Heart right ventricle (tissue), 16 donors: ENCODE measurements around the gene KMT2E. TPM values are rescaled to one million over a fixed set of nuclear protein-coding genes. Genes with fewer than 3 reads are reported as not detected.

Experiments used
- ATAC-seq, 8 donors: fragments of 200-7000 bp; cut with Tn5 transposase; one replicate each; pipeline ENCODE4 v1.9.1; 2020; ENCODE audit warnings: mild to moderate bottlenecking in 8 of 8, moderate library complexity in 8 of 8, moderate number of reproducible peaks in 1 of 8
- DNase-seq, 2 donors: peaks; one replicate each; pipeline ENCODE4 v3.0.0-alpha.2; 2020
- H3K27ac ChIP-seq, 10 donors: fragments of 200-600 bp; sonication (generic) in 2 of 10; one replicate each; pipeline versions ENCODE4 v1.5.0 to v1.8.0; 2020 to 2022; ENCODE audit warnings: mild to moderate bottlenecking in 3 of 10
- H3K27me3 ChIP-seq, 7 donors: fragments of 200-600 bp; one replicate each; pipeline ENCODE4 v1.8.0; 2021 to 2022; ENCODE audit warnings: mild to moderate bottlenecking in 2 of 7
- H3K36me3 ChIP-seq, 9 donors: fragments of 200-600 bp; sonication (generic) in 1 of 9; one replicate each; pipeline versions ENCODE4 v1.5.0 to v1.8.0; 2020 to 2022; ENCODE audit warnings: mild to moderate bottlenecking in 2 of 9
- H3K4me1 ChIP-seq, 9 donors: fragments of 200-600 bp; sonication (generic) in 1 of 9; one replicate each; pipeline versions ENCODE4 v1.5.0 to v1.8.0; 2020 to 2022; ENCODE audit warnings: mild to moderate bottlenecking in 4 of 9
- H3K4me3 ChIP-seq, 10 donors: fragments of 200-600 bp; sonication (generic) in 2 of 10; one replicate each; pipeline versions ENCODE4 v1.5.0 to v1.8.0; 2020 to 2022; ENCODE audit warnings: mild to moderate bottlenecking in 7 of 10, moderate library complexity in 2 of 10
- H3K9me3 ChIP-seq, 11 donors: fragments of 200-600 bp in 10 of 11; sonication (generic) in 2 of 11; one replicate each; pipeline versions ENCODE4 v1.5.0 to v1.8.0; 2013 to 2022; ENCODE audit warnings: mild to moderate bottlenecking in 2 of 11, control low read depth in 1 of 11, moderate library complexity in 1 of 11
- WGBS, 2 donors: extraction: QIAGEN DNeasy Blood & Tissue Kit; methylation state at CpG; one replicate each; pipeline ENCODE4 v1.1.7; 2013; ENCODE audit warnings: inconsistent platforms in 1 of 2; 5-methylcytosine and 5-hydroxymethylcytosine counted together
- intact Hi-C, 10 donors: fragments of 100-400 bp; cut with DNase I; formaldehyde crosslinking; loops; one replicate each; pipeline versions ENCODE4 v1.11.1 to v1.14.2; 2022
- polyA plus RNA-seq, 2 donors: library from polyadenylated mRNA; stranded (reverse); fragments of 200-250 nt; gene quantifications; one replicate each; pipeline ENCODE4 v1.2.3, GENCODE V29; 2013
- total RNA-seq, 10 donors: library from RNA; stranded (reverse); fragmentation: NEBNext Ultra II Directional in 3 of 10; extraction: Animal tissue kit (Norgen Biotek cat#: 25700) in 3 of 10; gene quantifications; one replicate each; pipeline versions ENCODE4 v1.2.1 to v1.2.4, GENCODE V29; 2021 to 2023
- TF ChIP-seq, protein P1 (sequence below), 9 donors: fragments of 200-600 bp; sonication (generic) in 2 of 9; IDR thresholded peaks; one replicate each; pipeline versions ENCODE4 v1.5.0 to v1.8.0; 2021 to 2022; ENCODE audit warnings: antibody characterized with exemption in 9 of 9, mild to moderate bottlenecking in 5 of 9, moderate library complexity in 1 of 9
- donor health status: Arrhythmogenic right ventricular cardiomyopathy.
- donor health status: ischemic (EF 13 %, LVEDD 7.1; RV severe dilation, severe dysfunction).
- donor health status: healthy with polysubstance abuse.
- donor health status: DM: no; HTN: yes; CAD: no.
- donor health status: DM: no; HTN: no; CAD: no.
- donor health status: ischemic (EF 25% LVEDD 6.9; RV normal size, moderate dysfunction).
- donor health status: ischemic (EF 25% LVEDD 5.7; RV mildly dilated, moderate dysfunction).
- donor health status: healthy.
- donor health status: DM: yes; HTN: yes; CAD: no.
- donor health status: Ischemic cardiomyopathy.
- donor health status: ischemic (EF 35%, LVEDD 5.7; RV mildly dilated, moderate dysfunction).
- donor health status: nonischemic (EF 11% LVEDD 7.7; RV severe dilation, severe dysfunction).
- donor health status: DM: yes; HTN: yes; CAD: no.
- donor health status: PGD.
- donor health status: ischemic (EF 29% LVEDD 5.4; RV normal size, mild dysfunction).
- donor health status: nonischemic (EF 23%, LVEDD 6.1; RV moderate dilation, normal function).

KMT2E gene
- total and polyA plus RNA-seq, 12 donors: 9.4 to 53.3 (median 46.2) TPM

- Histone ChIP-seq H3K4me3 (no peak overlapping the region), H3K4me1 (peaks cover 0 to 13% (median 2%) of the 10 kb centered on the region in 9 donors), H3K9me3 (no peaks in the 10 kb centered on the region), H3K27ac (no peak overlapping the region), H3K27me3 (no peaks in the 10 kb centered on the region), H3K36me3 (peaks cover 0 to 100% (median 57%) of the 10 kb centered on the region in 9 donors)
- intact Hi-C loops: no loop called here
- ATAC-seq (no peak), DNase-seq (no peak)
- TF ChIP-seq, protein P1, sequence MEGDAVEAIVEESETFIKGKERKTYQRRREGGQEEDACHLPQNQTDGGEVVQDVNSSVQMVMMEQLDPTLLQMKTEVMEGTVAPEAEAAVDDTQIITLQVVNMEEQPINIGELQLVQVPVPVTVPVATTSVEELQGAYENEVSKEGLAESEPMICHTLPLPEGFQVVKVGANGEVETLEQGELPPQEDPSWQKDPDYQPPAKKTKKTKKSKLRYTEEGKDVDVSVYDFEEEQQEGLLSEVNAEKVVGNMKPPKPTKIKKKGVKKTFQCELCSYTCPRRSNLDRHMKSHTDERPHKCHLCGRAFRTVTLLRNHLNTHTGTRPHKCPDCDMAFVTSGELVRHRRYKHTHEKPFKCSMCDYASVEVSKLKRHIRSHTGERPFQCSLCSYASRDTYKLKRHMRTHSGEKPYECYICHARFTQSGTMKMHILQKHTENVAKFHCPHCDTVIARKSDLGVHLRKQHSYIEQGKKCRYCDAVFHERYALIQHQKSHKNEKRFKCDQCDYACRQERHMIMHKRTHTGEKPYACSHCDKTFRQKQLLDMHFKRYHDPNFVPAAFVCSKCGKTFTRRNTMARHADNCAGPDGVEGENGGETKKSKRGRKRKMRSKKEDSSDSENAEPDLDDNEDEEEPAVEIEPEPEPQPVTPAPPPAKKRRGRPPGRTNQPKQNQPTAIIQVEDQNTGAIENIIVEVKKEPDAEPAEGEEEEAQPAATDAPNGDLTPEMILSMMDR (IDR thresholded peaks at IDR 0.05): no peak
- 89 to 91% methylated on average over 6 of the region's 6 CpGs for WGBS, 2 donors
These were observed 74.0 kb downstream of the KMT2E start for GRCh38 chr7:105087981-105088380.

- WGBS, 2 donors: 91 to 92% methylated on average over 2 of the region's 2 CpGs
- no peak for ATAC-seq
- Histone ChIP-seq H3K36me3 (peaks cover 0 to 100% (median 52%) of the 10 kb centered on the region in 9 donors), H3K27me3 (no peaks in the 10 kb centered on the region), H3K27ac (no peak overlapping the region), H3K4me3 (no peak overlapping the region), H3K9me3 (no peaks in the 10 kb centered on the region), H3K4me1 (peaks cover 0 to 13% (median 2%) of the 10 kb centered on the region in 9 donors)
- no peak for DNase-seq
- intact Hi-C loops: no loop called here
- TF ChIP-seq, protein P1 (IDR thresholded peaks at IDR 0.05): no peak
These were observed 74.5 kb downstream of the KMT2E start for GRCh38 chr7:105088456-105088855.

DNA sequence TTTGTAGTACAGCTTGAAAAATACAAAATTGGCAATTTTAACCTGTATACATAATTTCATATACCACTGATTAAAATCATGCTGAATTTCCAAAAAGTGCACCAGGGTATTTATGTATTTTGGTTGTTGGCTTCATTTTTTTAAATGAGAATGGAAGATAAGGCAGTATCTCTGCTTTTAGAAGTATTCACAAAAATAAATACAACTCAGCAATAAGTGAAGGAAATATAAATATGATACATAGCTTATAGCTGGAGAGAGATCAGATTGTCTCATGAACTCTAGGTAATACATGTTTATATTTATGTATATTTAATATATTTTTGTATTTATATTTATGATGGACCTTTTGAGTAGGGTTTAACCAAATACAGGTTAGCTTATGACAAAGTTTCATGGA lies 81.0 kb downstream of the KMT2E start:
- Histone ChIP-seq H3K27ac (no peak overlapping the region), H3K36me3 (peaks cover 0 to 100% (median 36%) of the 10 kb centered on the region in 9 donors)
- intact Hi-C loops: loop anchor here in 1 of 10 donors (10.0 kb wide), 1 partner anchor 110 kb away; no protein-coding TSS in a partner anchor

GRCh38 chr7:105096306-105096705 lies 82.3 kb downstream of the KMT2E start:
- intact Hi-C loops: loop anchor here in 1 of 10 donors (10.0 kb wide), 1 partner anchor 112 kb away; no protein-coding TSS in a partner anchor
- TF ChIP-seq, protein P1 (IDR thresholded peaks at IDR 0.05): no peak
- H3K36me3 ChIP-seq: peaks cover 0 to 100% (median 27%) of the 10 kb centered on the region in 9 donors

More for the DNA sequence above, 81.0 kb downstream of the KMT2E start:
- Histone ChIP-seq H3K27me3 (no peaks in the 10 kb centered on the region), H3K4me3 (no peak overlapping the region), H3K4me1 (peaks cover 0 to 22% (median 8%) of the 10 kb centered on the region in 9 donors), H3K9me3 (no peaks in the 10 kb centered on the region)
- TF ChIP-seq, protein P1 (IDR thresholded peaks at IDR 0.05): no peak
- ATAC-seq (no peak), DNase-seq (no peak)

More at GRCh38 chr7:105096306-105096705, 82.3 kb downstream of the KMT2E start:
- Histone ChIP-seq H3K9me3 (no peaks in the 10 kb centered on the region), H3K4me1 (peaks cover 0 to 25% (median 6%) of the 10 kb centered on the region in 9 donors), H3K27me3 (no peaks in the 10 kb centered on the region), H3K4me3 (no peak overlapping the region), H3K27ac (peak overlapping the region in 2 of 10 donors; percentile 10 to 32)
- DNase-seq (no peak), ATAC-seq (no peak)
- WGBS, 2 donors: 92 to 96% methylated on average over 3 of the region's 3 CpGs
